GM10266 (cell line): Measurements from ENCODE around the gene EPHA3.

Source experiments
- DNase-seq: peaks from one replicate; pipeline ENCODE4 v3.0.0; 2012; ENCODE audit errors: extremely low spot score
- CTCF ChIP-seq: IDR thresholded peaks from 2 replicates; pipeline ENCODE4 v1.5.1; 2012; ENCODE audit warnings: mild to moderate bottlenecking, low read depth; ENCODE audit not compliant: control insufficient read depth, insufficient read depth; ENCODE audit errors: missing control alignments

EPHA3 gene

DNA sequence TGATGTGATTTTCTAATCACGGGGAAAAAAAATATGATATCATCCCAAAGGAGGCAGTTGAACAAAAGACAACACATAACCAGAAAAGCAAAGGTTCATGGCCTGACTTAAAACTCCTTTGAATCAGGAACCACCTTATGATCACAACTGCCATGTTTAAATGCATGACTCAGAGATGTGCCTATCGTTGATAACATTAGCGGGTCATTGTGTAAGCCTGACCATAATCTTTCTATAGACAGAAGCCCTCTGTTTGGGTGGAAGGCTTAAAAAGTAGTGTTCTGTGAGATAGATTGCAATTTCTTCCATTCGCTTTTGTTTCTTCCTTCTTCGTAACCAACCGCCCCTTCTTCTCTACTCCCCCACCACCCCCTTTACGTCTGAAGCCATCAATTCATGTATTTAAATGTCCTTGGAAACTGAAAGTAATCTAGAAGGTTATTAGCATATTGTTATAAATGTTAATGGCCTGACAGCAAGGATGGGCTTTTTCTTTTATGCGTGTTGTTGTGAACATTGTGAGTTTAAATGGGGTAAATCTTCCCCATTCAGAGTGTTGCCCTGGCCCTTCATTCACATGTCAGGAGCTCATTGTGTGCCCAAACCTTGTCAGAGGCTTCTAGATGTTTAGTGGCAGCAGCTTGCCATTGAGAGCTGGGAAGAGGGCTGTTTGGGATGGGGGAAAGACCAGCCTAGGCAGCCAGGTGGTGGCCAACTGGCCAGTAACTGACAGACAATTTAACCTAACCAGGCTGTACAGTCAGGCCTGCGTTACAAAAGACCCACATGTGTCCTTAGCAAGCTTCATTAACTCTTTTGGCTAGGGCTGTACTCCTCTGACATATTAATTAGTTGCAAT lies 64.5 kb downstream of the EPHA3 start:
- DNase-seq = no peak
- TF ChIP-seq CTCF = no peak

DNA sequence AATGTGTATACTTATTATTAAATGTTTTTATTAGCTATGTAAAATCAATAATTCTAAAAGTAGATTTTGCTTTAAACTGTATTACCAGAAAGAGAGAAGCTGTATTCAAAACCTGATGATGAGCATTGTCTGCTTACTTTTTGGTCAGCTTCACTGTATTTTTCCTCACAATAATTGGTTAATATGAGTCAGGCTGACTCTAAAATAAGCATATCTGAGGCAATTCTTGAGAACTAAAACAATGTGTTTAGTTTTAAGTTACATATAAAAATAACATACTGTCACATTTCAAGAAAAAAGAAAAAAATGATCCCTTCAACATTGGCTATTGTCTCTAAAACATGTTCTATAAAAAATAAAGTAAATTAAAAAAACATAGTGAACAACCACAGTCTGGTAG lies 66.1 kb downstream of the EPHA3 start:
- no peak for TF ChIP-seq CTCF
- no peak for DNase-seq

DNA sequence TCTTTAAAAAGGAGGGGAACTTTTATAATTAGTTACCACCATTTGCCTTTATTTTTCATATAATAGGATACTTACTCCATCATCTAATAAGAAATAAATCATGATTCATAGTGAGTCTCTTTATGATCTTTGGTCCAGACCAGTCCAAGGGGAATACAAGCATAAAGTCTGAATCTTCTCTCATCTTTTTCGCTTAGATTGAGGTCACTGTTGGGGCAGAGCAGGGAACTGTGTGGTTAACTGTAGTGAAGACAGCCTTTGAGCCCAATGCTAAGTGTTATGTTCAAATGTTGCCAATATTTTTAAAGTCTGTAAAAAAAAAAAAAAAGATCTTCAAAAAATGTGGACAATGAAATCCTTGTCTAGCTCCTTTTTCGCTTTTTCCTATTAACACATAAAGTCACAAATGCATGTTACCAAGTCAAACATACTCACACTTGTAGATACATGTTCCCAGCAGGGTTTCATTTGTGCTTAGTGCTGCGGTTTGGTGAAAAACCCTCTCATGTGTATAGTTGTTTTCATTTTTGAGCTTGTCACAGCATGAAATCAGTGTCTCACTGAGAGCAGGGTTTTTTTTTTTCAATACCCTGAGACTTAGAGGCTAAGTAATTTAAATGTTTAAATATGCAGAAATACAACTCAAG lies 72.1 kb downstream of the EPHA3 start:
- DNase-seq = no peak
- TF ChIP-seq CTCF = no peak

- DNase-seq = no peak
- no peak for TF ChIP-seq CTCF
Measured at GRCh38 chr3:89180334-89180733, 72.9 kb downstream of the EPHA3 start.

GRCh38 chr3:89182056-89182455 lies 74.6 kb downstream of the EPHA3 start:
- DNase-seq = no peak
- no peak for TF ChIP-seq CTCF

GRCh38 chr3:89184151-89184995 lies 77.0 kb downstream of the EPHA3 start:
- DNase-seq = no peak
- TF ChIP-seq CTCF = no peak

DNA sequence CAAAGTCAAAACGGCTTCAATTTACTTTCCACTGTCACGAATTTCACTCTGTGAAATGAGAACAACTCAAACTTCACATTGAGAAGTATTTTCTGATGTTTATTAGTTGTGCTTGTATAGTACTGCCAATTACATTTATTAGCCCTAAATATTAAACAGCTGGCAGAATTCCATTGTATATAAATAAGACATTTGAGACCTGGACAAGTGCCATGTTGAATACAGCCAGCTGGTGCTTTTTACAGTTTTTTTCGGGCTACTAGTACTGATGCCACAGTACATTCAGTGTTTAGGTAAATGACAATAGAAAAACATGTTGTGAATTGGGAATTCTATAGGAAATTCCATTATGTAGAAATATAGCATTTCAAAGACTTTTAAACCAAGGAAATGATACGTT lies 79.0 kb downstream of the EPHA3 start:
- DNase-seq = no peak
- no peak for TF ChIP-seq CTCF
